CD4-positive, alpha-beta T cell treated with Interleukin-1 beta for 1 hour (primary cell): ENCODE data around the gene NLRP6.
"Not testable (repeated sequence)": the region's sequence is repeated elsewhere in the genome, so short reads cannot be mapped to it uniquely, and the experiment has no call there.

Experiments
- DNase-seq, 2 donors: peaks; one replicate each; pipeline ENCODE4 v3.0.0-alpha.2; 2020 to 2022

NLRP6 gene

DNA sequence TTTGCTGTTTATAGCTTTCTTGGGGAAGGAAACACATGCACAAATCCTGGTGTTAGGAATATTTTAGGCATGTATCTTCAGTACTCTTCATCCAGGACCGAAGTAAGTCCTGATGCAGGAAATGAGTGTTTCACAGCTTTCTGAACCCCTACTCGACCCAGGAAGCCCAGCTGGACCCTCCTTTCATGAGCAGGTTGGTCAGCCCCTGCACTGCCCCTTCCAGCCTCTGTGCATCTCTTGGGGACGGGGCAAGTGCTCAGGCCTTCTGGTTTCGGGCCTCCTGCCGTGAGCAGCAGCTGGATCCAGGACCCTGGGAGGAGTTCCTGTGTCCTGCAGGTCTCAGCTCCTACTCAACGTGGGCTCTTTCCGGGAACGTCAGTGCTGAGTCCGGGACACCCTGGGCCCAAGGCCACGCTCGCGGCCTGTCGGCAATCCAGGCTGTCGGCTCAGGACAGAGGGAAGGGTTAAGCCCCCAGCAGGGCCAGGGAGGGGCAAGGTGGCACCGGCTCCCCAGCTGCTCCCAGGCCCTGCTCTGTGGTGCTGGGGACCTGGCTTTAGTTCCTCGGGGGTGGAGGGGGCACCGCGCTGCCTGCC, 31.9 kb downstream of the NLRP6 start:
- not testable (repeated sequence) for DNase-seq

DNA sequence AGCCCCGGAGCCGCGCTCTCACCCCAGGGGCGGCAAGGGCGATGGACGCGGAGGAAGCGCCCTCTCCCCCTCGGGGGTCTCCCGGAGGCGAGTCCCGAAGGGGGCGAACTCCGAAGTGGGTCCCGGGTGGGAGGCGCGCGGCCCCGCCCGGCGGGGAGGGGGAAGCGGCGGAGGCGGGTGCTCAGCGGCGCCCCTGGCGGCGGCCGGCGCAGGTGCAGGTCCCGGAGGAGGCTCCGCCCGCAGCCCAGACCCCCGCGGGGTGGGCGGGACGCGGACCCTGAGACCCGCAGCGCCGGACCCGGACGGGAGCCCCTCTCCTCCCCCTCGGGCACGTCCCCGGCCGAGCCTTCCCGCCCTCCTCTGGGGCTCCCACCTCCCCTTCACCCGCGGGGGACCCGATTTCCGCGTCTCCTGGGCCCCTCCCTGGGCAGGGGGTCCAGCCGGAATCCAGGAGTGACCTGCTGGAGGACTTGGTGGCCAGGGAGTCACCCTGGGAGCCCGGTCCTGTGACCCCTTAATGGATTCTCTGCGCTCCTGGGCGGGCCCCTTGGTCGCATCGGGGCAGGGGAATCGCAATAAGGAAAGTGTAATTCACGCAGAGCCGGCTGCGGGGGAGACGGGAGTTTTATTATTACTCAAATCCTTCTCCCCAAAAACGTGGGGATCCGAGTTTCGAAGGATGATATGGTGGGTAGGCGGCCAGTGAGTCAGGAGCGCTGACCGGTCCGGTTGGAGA, 33.0 kb downstream of the NLRP6 start:
- DNase-seq = not testable (repeated sequence)

GRCh38 chr11:312092-312816, 34.0 kb downstream of the NLRP6 start:
- peak in 1 of 2 donors; percentile 29 for DNase-seq

DNA sequence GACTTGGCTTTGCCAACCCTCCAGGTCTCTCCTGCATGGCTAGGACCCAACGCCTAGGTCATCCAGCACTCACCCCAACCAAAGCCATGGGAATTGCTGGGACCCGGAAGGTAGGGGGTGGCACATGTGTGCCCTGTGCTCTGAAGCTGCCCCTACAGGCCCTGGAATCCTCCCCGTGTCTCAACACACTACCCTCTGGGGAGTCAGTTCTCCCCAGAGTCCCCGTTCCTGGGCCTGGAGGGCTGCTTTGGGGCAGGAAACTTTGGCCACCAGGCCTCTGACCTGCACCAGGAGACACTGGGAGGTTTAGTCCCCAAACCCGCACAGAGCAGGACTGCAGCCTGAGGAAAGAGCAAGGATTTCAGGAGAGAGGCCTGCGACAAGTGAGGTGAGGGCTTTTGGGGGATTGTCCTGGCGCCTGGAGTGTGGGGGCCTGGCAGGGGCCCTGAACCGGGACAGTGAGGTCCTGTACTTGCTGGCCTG, 35.1 kb downstream of the NLRP6 start:
- no peak for DNase-seq

DNA sequence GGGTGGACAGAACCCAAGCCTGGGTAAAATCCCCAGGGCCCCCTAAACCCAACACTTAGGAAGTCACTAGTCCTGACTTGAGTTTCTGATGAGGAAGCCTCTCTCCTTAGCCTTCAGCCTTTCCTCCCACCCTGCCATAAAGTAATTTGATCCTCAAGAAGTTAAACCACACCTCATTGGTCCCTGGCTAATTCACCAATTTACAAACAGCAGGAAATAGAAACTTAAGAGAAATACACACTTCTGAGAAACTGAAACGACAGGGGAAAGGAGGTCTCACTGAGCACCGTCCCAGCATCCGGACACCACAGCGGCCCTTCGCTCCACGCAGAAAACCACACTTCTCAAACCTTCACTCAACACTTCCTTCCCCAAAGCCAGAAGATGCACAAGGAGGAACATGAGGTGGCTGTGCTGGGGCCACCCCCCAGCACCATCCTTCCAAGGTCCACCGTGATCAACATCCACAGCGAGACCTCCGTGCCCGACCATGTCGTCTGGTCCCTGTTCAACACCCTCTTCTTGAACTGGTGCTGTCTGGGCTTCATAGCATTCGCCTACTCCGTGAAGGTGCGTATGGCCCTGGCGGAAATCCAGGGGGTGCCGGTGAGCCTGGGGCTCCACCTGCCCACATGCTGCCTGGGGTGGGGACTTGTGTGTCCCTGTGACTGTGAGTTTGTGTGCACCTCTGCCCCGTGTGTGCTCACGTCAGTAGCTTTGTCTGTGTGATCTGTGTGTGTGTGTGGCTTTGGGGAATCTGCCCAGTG, 35.8 kb downstream of the NLRP6 start, which contains the start of gene IFITM1:
TSS of gene IFITM1 (plus strand) at position 254 of the 767 bp plus-strand sequence. CDS start at position 385, 131 bp downstream.
- peak; percentile 67 to 70 for DNase-seq

- not testable (repeated sequence) for DNase-seq
These were observed 36.3 kb downstream of the NLRP6 start for GRCh38 chr11:314554-314875.

- no peak for DNase-seq
These were observed 36.9 kb downstream of the NLRP6 start for GRCh38 chr11:315051-315481.

DNA sequence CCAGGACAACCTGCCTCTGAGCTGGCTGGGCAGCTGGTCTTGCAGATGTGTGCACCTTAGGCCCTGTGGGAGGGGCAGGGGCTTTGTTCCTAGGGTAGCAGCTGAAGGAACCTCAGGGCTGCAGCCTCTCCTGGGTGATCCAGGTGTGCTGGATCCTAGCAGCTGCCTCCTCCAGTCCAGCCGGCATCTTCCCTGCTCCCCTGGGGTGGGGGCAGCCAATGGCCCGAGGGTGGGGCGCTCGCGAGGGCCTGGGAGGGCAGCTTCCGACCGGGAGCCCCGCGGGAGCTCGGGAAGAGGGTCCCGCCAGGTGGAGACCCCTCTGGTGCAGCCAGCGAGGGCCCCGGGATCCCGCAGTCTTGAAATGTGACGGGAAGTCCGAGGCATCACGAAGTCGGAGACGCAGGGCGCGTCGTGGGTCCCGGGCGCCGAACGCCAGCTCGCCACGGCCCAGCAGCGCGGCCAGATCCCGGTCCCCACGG, 37.3 kb downstream of the NLRP6 start:
- no peak for DNase-seq

- DNase-seq = peak; percentile 26 to 50
These were observed 38.0 kb downstream of the NLRP6 start for GRCh38 chr11:316031-316701.

GRCh38 chr11:316891-317301, 38.7 kb downstream of the NLRP6 start:
- DNase-seq = peak in 1 of 2 donors; percentile 37

GRCh38 chr11:317668-318404, 39.6 kb downstream of the NLRP6 start:
- DNase-seq = not testable (repeated sequence)

GRCh38 chr11:318405-319120, 40.4 kb downstream of the NLRP6 start:
- DNase-seq = not testable (repeated sequence)

- DNase-seq = not testable (repeated sequence)
These were observed 41.1 kb downstream of the NLRP6 start for GRCh38 chr11:319121-319887.

- not testable (repeated sequence) for DNase-seq
These were observed 41.7 kb downstream of the NLRP6 start for GRCh38 chr11:319888-320273.

- DNase-seq = no peak
These were observed 45.9 kb downstream of the NLRP6 start for GRCh38 chr11:324156-324555.

- not testable (repeated sequence) for DNase-seq
These were observed 46.6 kb downstream of the NLRP6 start for GRCh38 chr11:324593-325517.

GRCh38 chr11:325796-326591, 47.8 kb downstream of the NLRP6 start:
- no peak for DNase-seq

DNA sequence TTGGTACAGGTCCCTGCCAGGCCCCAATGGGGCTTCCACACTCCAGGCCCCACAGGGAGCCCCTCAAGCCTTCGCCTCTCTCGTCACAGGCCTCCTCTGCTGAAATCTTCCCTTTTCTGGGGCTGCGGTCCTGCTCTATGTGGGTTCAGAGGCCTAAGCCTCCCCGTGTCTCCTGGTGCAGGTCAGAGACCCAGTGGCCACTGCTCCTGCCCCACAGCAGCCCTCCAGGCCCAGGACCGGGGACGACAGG, 48.3 kb downstream of the NLRP6 start:
- DNase-seq = no peak
